ENCODE measurements around the gene PHACTR1.

Gene PHACTR1

DNA sequence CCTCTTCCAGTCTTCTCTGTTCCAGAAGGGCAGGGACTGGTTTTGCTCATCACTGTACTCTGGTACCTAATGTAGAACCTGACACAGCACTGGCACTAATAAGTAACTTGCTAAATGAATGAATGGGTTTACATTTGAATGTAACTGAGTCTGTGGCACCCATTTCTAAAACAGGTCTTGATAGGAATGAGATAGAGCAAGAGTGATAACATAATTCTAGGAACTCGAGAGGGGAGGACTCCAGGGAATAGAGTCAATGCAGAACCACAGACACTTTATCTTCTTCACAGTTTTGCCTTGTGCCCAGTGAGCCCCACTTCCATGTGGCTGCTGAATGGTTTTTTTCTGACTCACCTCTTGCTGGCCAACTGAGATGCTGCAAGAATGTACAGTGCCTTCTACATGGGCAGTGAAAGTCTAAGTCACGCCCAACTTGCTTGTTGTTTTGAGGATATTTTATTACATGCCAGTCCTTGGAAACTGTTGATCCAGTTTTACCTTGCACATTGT, 550.6 kb downstream of the PHACTR1 start:
- DNase-seq (ENCODE audit: low read depth): no peak

GRCh38 chr6:13268913-13269518, 552.4 kb downstream of the PHACTR1 start:
- no peak for DNase-seq (ENCODE audit: low read depth)

- DNase-seq (ENCODE audit: low read depth): no peak
Observed at GRCh38 chr6:13272131-13273046, 555.8 kb downstream of the PHACTR1 start.

DNA sequence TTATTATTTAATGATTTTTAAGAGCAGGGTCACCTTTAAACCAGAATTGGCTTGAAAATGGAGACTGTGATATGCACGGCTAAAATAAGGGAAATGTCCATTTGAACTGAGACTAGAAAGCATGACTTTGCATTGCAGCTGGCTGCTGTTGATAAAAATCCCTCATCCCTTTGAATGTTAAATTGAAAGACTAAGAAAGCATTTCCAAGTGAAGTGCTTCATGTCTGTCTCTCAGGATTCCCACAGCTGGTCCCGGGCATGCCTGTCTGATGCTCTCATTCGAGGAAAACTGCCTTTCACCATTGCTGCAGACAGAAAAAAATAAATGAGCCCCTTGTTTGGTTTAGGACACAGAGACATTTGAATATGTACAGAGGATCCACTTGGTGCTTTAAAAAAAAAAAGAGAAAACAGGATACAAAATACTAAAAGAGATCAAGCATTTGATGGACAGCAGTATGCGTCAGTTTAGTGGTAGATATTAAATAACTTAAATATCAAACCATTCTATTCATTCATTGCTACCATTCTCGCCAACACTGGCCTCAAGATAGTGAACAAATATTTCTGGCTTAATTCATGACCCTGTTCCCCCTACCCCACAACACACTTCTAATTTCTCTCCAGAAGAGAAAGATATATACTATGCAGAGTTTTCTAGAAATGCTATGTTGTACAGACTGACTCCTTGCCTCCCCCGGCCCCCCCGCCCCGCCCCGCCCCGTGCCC, 556.8 kb downstream of the PHACTR1 start:
- no peak for DNase-seq (ENCODE audit: low read depth)

GRCh38 chr6:13273931-13274706, 557.6 kb downstream of the PHACTR1 start:
- DNase-seq (ENCODE audit: low read depth): no peak

DNA sequence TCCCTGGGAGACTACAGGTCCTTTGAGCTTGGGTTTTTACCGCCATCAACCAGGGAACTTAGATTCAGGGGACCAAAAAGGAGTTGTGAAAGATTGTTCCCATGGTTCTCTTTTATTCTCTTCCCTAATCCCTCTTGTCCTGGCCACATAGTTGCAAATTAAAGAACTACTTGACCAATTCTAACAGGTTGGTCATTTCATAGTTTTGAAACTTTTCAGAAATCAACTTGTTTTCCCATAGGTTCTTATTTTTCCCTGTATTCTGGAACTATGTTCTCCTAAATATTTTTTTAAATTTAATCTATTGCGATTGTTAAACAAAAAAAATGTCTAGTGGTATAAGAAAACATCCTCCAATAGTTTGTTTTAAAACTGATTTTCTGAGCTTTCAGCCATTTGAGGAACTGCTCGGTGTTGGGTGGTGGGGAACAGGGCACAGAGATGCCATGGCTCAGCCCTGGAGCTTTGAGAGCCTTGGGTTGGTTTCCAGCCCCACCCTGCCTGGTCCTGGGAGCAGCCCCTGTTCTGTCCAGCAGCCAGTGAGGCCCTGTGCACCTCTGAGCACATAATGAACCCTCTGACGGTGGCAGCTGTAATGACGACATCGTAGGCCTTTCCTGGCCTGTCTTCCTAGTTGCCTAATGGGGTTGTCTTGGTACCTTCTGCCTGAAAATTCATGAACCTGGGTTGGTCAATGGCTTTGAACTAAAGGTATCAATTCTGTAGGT, 558.3 kb downstream of the PHACTR1 start:
- no peak for DNase-seq (ENCODE audit: low read depth)

DNA sequence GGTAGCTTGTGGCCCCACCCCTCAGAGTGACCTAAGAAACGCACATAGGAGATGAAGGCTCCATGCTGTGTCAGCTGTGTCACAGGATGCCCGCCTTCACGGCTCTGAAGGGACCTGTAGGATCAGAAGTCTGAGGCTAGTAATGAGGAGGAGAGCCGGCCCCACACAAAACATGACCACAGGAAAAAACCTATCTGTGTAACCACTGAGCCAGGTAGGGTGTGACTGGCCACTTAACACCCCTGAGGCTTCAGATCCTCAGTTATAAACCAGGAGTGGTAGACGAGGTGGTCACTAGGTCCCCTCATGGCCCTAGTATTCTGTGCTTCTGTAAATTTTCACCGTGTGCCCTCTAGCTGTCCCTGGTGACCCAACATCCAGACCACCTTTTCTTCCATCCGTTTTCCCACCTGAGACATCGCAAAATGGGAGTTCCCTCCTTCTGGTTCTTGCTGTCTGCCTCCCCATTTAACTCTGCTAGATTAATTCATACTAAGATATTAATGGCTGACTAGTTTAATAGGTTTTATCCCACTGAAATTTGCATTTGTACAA, 558.9 kb downstream of the PHACTR1 start:
- no peak for DNase-seq (ENCODE audit: low read depth)

DNA sequence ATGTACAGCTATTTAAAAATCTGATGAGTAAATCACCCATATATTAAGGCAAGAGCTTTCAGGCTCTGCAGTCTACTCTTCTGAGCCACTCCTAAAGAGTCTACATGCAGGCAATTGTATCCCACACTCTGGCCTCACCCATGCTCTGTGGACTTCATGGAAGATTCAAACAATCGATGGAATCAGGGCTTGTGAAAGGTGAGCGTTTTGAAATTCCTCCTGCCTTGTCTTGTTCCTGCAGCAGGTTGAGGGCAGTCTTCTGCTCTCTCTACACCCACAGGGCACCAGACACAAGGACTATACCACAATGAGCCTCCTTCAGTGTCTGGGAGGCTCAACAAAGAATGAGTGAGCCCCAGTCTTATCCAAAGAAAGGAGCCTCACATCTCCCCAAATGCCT, 560.7 kb downstream of the PHACTR1 start:
- no peak for DNase-seq (ENCODE audit: low read depth)

DNA sequence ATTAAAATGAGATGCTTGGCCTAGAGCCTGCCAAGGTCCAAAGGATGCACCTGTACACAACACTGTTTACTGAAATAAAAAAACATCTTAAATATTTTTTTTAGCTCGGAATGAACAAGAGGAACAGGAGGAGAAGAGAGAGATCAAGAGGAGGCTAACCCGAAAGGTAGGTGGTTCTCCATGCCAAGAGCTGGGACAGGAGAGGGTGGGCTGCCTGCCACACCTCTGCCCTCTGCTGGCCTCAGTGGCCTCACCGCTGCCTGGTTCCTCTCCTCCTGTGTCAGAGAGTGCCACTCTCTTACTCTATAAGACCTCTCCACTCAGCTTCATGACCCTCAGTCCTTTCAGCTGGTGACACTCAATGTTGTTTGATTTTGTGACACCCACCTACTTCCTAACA, 561.6 kb downstream of the PHACTR1 start:
- DNase-seq (ENCODE audit: low read depth): no peak

DNA sequence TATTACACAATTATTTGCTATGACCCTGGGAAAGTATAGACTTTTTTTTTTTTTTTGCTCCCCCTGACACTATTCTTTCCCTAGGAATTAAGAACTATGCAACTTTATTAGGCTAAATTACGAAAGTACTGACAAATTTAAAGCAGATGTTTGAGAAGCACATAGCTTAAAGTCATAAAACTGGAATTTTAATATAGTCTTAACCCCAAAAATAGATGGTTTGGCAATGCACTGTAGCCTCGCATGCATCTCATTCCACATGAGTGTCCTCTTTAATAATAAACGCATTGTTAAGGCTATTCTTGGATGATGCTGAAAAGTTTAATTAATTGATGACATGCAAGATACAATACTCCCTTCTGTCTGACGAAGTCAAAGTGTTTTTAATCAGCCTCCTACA, 562.4 kb downstream of the PHACTR1 start:
- DNase-seq (ENCODE audit: low read depth): peak; percentile 3

DNA sequence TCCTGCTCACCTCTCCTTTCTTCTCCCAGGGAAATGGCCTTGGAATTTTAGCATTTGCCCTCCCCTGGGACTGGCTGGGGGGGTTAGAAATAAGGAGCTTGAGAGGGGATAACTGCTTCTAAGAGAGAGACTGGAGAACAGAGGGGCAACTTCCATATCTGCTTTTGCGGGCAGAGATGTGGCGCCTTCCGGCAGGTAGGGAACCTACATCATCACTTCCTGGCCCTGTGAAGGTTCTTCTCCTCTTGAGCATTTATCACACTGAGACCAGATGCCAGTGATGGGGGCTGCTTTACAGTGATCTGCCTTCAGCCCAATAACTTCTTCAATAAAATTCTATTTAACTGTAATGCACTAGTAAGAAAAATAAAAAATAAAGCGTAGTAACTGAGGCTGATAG, 563.7 kb downstream of the PHACTR1 start:
- DNase-seq (ENCODE audit: low read depth): no peak

- DNase-seq (ENCODE audit: low read depth): no peak
Observed at GRCh38 chr6:13281686-13282085, 565.1 kb downstream of the PHACTR1 start.

DNA sequence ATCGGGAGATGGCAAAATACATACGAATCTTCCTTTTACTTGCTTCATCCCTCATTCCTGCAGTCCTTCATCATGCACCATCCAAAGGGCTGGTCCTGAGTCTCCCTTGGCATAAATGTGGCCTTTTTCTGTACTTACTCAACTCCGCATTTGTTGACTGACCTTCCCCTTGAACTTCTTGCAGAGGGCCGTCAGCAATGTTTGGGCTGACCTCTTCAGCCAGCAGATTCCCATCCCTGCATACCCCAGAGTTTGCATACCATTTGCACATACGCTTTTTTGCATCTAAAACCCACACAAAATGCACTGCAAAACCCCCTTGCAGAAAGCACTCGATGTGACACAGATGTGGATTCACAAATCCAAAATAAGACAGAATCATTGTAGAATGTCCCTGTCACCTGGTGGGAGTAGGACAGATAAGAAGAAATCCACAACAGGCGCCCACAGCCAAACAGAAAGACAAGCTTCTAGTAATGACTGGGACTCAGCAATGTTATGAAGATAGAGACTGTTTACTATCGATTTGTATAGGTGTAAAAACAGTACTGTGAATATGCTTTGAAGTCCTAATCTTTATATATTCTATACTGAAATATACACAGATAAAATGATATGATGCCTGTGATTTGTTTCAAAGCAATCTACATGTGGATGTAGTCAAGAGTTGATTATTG, 566.0 kb downstream of the PHACTR1 start:
- DNase-seq (ENCODE audit: low read depth): no peak

- DNase-seq (ENCODE audit: low read depth): no peak
Observed at GRCh38 chr6:13283331-13283730, 566.8 kb downstream of the PHACTR1 start.

GRCh38 chr6:13284646-13285045, 568.1 kb downstream of the PHACTR1 start:
- no peak for DNase-seq (ENCODE audit: low read depth)

- no peak for DNase-seq (ENCODE audit: low read depth)
Observed at GRCh38 chr6:13285705-13286104, 569.1 kb downstream of the PHACTR1 start.

GRCh38 chr6:13286181-13286580, 569.6 kb downstream of the PHACTR1 start:
- DNase-seq (ENCODE audit: low read depth): no peak

DNA sequence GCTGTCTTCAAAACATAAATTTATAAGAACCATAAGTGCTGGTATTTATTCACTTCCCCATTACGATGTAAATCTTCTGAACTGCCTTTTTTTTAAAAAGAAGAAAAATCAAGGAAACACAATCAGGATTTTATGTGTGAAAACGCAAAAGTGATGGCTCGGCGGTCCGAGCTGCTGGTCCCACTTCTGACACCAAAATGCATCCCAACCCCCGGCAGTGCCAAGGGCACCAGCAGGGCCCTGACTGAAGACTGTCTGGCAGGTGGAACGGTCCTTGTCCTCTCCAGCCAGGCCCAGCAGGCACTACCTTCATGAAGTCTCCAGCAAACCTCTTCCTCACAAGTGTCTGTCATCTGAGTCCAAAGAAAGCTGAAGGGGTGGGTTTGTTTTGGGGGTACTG, 570.5 kb downstream of the PHACTR1 start:
- no peak for DNase-seq (ENCODE audit: low read depth)

DNA sequence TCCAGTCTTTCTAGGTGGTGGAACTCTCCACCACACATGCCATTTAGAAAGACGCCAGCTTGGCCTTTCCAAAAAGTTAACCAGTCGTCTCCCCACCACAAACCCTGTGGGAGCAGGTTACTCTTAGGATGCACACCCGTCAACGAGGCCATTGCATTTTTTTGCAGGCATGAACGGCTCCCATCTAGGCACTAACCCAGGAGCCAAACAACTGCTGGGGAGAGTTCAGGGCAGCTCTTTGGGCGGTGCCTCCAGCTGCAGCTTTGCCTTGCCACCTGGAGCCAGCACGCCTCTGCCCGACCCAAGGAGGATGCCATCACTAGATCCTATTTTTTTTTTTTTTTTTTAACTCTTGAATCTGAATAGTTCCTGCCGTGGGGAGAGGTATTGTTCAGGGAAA, 571.9 kb downstream of the PHACTR1 start:
- no peak for DNase-seq (ENCODE audit: low read depth)

DNA sequence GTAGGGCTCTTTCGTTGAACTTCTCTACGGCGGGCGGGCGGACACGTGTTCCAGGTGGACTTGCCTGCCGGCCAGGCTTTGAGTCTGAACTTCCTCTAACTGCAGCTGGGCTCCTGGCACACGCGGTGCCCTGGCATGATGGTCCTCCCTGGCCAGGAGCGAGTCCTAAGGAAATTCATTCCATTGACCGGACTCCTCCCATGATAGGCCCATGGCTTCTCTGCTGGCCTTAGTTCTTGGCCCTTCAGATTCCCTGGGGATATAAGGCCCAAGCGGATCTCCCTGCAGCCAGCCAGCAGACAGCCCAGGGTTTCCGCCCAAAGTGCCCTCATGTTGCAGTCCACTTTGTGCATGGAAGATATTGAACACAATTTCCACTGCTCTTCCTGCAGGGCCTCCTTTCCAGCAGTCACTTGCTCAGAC, 572.4 kb downstream of the PHACTR1 start:
- no peak for DNase-seq (ENCODE audit: low read depth)
